Right cardiac atrium (tissue), 5 donors: ENCODE data around the gene CMC2. TPM values are rescaled to one million over a fixed set of nuclear protein-coding genes. Genes with fewer than 3 reads are reported as not detected.

Experiments used
- ATAC-seq, 2 donors: fragments of 200-7000 bp; cut with Tn5 transposase; one replicate each; pipeline versions ENCODE4 v1.8.0 to v1.9.1; 2020; ENCODE audit warnings: moderate library complexity in 2 of 2, mild to moderate bottlenecking in 1 of 2
- DNase-seq, 3 donors: peaks; one replicate each; pipeline ENCODE4 v3.0.0-alpha.2; 2020
- H3K27ac ChIP-seq: one replicate; pipeline ENCODE4 v1.5.1; 2013; ENCODE audit warnings: mild to moderate bottlenecking, low read length, control low read depth, moderate library complexity
- H3K27me3 ChIP-seq: one replicate; pipeline ENCODE4 v1.6.1; 2013; ENCODE audit not compliant: control insufficient read depth, insufficient read depth
- H3K4me1 ChIP-seq: one replicate; pipeline ENCODE4 v1.6.1; 2013; ENCODE audit warnings: low read length; ENCODE audit not compliant: control insufficient read depth, insufficient read depth
- H3K4me3 ChIP-seq: one replicate; pipeline ENCODE4 v1.5.1; 2013; ENCODE audit warnings: low read length, control low read depth
- H3K9me3 ChIP-seq: one replicate; pipeline ENCODE4 v1.6.1; 2013; ENCODE audit warnings: low read length; ENCODE audit not compliant: control insufficient read depth
- WGBS: extraction: QIAGEN DNeasy Blood & Tissue Kit; methylation state at CpG from one replicate; pipeline ENCODE4 v1.1.7; 2013; 5-methylcytosine and 5-hydroxymethylcytosine counted together
- intact Hi-C, 4 donors: fragments of 100-400 bp; cut with DNase I; formaldehyde crosslinking; loops; one replicate each; pipeline versions ENCODE4 v1.11.0 to v1.14.0; 2022 to 2023
- polyA plus RNA-seq: library from polyadenylated mRNA; stranded (reverse); fragments of 200-250 nt; gene quantifications from one replicate; pipeline ENCODE4 v1.2.3, GENCODE V29; 2013
- total RNA-seq, 4 donors: library from RNA; stranded (reverse); fragmentation: NEBNext Ultra II Directional; extraction: Animal tissue kit (Norgen Biotek cat#: 25700); gene quantifications; one replicate each; pipeline ENCODE4 v1.2.1, GENCODE V29; 2021
- donor health status: healthy with polysubstance abuse.
- donor health status: DM: no; HTN: yes; CAD: no.
- donor health status: DM: no; HTN: no; CAD: no.
- donor health status: DM: no; HTN: yes; CAD: no; lungs with severe emphysema.
- donor health status: DM: yes; HTN: yes; CAD: no.

The CMC2 gene
- total and polyA plus RNA-seq, 5 donors: 117 to 342 (median 126) TPM

DNA sequence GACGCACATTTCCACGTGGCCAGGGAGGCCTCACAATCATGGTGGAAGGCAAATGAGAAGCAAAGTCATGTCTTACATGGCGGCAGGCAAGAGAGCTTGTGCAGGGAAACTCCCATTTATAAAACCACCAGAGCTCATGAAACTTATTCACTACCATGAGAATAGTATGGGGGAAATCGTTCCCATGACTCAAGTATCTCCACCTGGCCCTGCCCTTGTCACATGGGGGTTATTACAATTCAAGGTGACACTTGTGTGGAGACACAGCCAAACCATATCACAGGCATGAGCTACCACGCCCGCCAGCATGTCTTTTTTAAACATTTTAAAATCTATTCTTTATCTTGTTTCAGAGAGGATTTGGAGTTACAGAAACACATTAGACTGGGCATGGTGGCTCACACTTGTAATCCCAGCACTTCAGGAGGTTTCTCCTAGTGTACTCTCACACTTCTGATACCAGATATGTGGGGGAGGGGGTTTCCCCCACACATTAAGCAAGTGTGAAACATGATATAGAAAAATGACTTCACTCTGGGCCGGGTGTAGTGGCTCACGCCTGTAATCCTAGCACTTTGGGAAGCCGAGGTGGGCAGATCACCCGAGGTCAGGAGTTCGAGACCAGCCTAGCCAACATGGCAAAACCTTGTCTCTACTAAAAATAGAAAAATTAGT, 23.4 kb upstream of the CMC2 start:
- WGBS: 84% methylated on average over 11 of the region's 11 CpGs
- no peak overlapping the region for H3K27ac ChIP-seq
- H3K4me1 ChIP-seq: no peaks in the 10 kb centered on the region
- H3K27me3 ChIP-seq: no peaks in the 10 kb centered on the region
- DNase-seq (no peak), ATAC-seq (no peak)
- no peaks in the 10 kb centered on the region for H3K9me3 ChIP-seq
- H3K4me3 ChIP-seq: no peak overlapping the region
- intact Hi-C loops: no loop called here

DNA sequence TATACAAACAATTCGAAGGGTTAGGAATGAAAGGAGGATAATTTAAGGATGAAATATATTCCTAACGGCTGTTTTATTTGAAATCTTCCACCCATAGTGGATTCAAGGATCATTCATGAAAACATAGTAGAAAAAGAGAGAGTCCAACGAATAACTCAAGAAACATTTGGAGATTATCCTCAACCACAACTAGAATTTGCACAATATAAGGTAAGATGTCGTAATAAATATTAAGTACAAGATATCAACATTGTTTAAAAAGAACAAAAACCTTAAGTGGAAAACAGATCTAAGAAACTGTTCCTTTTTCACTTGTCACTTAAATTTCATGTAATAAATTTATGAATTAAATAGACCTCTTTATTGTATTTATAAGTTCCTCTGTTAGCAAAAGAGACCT, 19.7 kb upstream of the CMC2 start:
- Histone ChIP-seq H3K27me3 (no peaks in the 10 kb centered on the region), H3K4me1 (no peaks in the 10 kb centered on the region), H3K27ac (no peak overlapping the region), H3K9me3 (no peaks in the 10 kb centered on the region), H3K4me3 (no peak overlapping the region)
- 95% methylated on average over 4 of the region's 4 CpGs for WGBS
- intact Hi-C loops: no loop called here
- ATAC-seq (no peak), DNase-seq (no peak)

DNA sequence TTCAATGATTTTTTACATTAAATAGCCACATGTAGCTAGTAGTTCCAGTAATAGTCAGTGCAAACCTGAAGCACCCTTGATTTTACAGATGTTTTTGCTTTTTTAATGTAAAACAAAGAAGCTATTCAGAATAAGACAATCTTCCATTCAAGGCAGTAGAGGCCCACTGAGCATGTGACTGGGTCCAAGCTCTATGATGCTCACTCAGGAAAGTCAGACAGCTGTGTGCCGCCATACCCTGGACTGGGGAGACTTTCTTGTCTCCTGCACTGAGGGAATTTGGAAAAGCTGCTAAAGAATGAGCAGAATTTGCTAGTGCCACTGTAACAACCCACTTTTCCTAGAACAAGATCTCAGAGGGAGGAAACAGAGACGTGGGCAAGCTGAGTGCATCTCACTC, 11.8 kb upstream of the CMC2 start:
- DNase-seq: no peak
- no peaks in the 10 kb centered on the region for H3K9me3 ChIP-seq
- no peak overlapping the region for H3K4me3 ChIP-seq
- H3K4me1 ChIP-seq: no peaks in the 10 kb centered on the region
- ATAC-seq: no peak
- H3K27ac ChIP-seq: no peak overlapping the region
- no peaks in the 10 kb centered on the region for H3K27me3 ChIP-seq
- 95% methylated on average over 2 of the region's 2 CpGs for WGBS
- intact Hi-C loops: no loop called here

DNA sequence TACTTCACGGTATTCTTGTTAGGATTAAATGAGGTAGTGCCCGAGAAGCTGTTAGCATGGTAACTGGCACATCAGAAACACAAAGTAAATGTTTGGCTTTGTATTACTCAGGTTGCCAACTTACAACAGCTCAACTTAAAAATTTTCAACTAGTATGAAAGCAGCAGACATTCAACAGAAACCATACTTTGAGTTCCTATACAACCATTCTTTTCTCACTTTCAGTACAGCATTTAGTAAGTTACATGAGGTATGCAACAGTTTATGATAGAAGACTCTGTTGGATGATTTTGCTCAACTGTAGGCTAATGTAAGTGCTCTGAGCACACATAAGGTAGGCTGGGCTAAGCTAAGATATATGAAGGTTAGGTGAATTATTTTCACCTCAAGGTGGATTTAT, 8.0 kb upstream of the CMC2 start:
- Histone ChIP-seq H3K4me3 (no peak overlapping the region), H3K4me1 (no peaks in the 10 kb centered on the region), H3K9me3 (no peaks in the 10 kb centered on the region), H3K27ac (no peak overlapping the region), H3K27me3 (no peaks in the 10 kb centered on the region)
- ATAC-seq (no peak), DNase-seq (no peak)
- 91% methylated on average over 2 of the region's 2 CpGs for WGBS
- intact Hi-C loops: no loop called here

DNA sequence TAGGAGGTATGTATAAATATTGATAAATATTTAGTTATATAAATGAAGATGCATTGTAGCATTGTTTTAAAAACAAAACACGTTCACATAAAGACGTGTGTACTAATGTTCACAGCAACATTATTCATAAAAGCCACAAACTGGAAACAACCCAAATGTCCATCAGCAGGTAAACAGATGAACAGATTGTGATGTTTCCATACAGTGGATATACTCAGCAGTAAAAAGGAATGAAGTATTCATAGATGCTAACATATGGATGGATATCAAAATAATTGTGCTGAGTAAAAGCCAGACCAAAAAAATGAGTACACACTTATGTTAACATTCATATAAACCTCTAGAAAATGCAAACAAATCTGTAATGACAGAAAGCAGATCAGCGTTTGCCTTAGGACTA, 6.3 kb upstream of the CMC2 start:
- Histone ChIP-seq H3K27me3 (no peaks in the 10 kb centered on the region), H3K4me3 (no peak overlapping the region), H3K9me3 (no peaks in the 10 kb centered on the region), H3K27ac (no peak overlapping the region), H3K4me1 (no peaks in the 10 kb centered on the region)
- ATAC-seq (no peak), DNase-seq (no peak)
- WGBS: 91% methylated on average over 3 of the region's 3 CpGs
- intact Hi-C loops: no loop called here

GRCh38 chr16:81008505-81008789, 1.8 kb upstream of the CMC2 start:
- H3K27ac ChIP-seq: no peak overlapping the region
- H3K4me1 ChIP-seq: peaks cover 6% of the 10 kb centered on the region
- intact Hi-C loops: no loop called here
- WGBS: 92% methylated on average over 12 of the region's 12 CpGs
- DNase-seq (peak in 2 of 3 donors; percentile 57 to 60), ATAC-seq (no peak)
- H3K9me3 ChIP-seq: no peaks in the 10 kb centered on the region
- H3K27me3 ChIP-seq: no peaks in the 10 kb centered on the region
- no peak overlapping the region for H3K4me3 ChIP-seq

DNA sequence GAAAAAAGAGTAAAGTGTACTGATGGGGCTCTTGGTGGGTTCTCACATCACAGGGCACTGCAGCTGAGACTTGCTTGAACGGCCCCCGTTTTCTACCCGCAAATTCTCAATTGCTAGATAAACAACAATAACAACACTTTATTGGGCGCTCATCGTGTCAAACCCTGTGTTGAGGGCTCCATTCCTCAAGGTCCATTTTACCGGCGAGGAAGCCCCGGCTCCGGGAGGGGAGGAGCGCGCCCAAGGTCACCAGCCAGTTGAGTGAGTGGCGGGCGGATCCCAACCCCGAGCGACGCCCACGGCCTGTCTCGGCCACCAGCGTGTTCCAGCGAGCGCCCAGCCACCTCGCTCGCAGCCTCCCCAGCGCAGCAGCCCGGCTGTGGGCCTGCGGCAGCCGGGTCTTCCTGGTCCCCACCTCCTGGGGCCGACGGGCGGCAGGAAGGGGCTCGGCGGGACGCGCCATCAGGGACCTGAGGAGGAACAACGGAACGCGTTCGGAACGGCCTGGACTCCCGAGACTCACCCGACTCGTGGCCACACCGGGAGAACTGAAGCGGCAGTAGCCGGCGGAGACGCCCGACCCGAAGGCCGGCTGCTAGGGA, 373 bp downstream of the CMC2 start:
- Histone ChIP-seq H3K27ac (peak overlapping the region; percentile 79), H3K4me1 (peaks cover 6% of the 10 kb centered on the region), H3K9me3 (no peaks in the 10 kb centered on the region), H3K27me3 (no peaks in the 10 kb centered on the region), H3K4me3 (peak overlapping the region; percentile 63)
- intact Hi-C loops: no loop called here
- ATAC-seq: peak; percentile 74 to 78
- under 1% methylated on average over 50 of the region's 50 CpGs for WGBS
- peak; percentile 81 to 92 (median 91) for DNase-seq

DNA sequence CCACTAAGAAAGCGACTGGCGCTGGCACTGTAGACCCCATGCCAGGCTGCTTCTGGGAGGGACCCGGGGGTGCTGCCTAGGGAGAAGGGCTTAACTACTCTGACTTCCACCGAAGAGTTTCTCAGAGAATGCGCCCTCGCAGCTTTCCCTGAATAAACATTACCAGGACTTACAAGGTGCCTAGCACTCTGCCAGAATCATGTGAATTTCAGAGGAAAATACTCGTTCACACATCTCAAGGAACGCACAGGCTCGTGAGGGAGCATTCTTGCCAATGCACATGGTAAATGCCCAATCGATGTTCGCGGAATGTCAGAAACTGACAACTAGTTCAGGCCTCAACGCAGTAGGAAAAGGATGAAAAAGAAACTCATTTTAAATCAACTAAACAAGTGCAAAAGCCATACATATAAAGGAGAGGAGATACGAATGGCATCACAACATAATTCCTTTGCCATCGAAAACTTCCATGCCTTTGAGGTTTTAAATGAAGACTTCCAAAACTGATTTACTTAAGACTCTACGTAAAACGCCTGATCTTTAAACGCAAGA, 999 bp downstream of the CMC2 start:
- intact Hi-C loops: no loop called here
- H3K27ac ChIP-seq: peak overlapping the region; percentile 61
- no peaks in the 10 kb centered on the region for H3K27me3 ChIP-seq
- peak overlapping the region; percentile 63 for H3K4me3 ChIP-seq
- WGBS: 19% methylated on average over 18 of the region's 18 CpGs
- H3K4me1 ChIP-seq: peaks cover 6% of the 10 kb centered on the region
- DNase-seq: peak in 2 of 3 donors; percentile 35 to 45
- ATAC-seq: no peak
- H3K9me3 ChIP-seq: no peaks in the 10 kb centered on the region

- WGBS: 45% methylated on average over 14 of the region's 14 CpGs
- peak in 1 of 3 donors; percentile 45 for DNase-seq
- no peaks in the 10 kb centered on the region for H3K9me3 ChIP-seq
- ATAC-seq: no peak
- intact Hi-C loops: no loop called here
- no peaks in the 10 kb centered on the region for H3K27me3 ChIP-seq
- H3K4me1 ChIP-seq: peaks cover 6% of the 10 kb centered on the region
- H3K27ac ChIP-seq: no peak overlapping the region
- H3K4me3 ChIP-seq: peak overlapping the region; percentile 39
Measured at GRCh38 chr16:81004646-81005353, 1.9 kb downstream of the CMC2 start.

GRCh38 chr16:81003610-81004460, 2.9 kb downstream of the CMC2 start:
- H3K4me3 ChIP-seq: peak overlapping the region; percentile 39

More at GRCh38 chr16:81003610-81004460, 2.9 kb downstream of the CMC2 start:
- H3K9me3 ChIP-seq: no peaks in the 10 kb centered on the region
- intact Hi-C loops: no loop called here
- peak overlapping the region; percentile 44 for H3K27ac ChIP-seq
- peaks cover 6% of the 10 kb centered on the region for H3K4me1 ChIP-seq
- no peaks in the 10 kb centered on the region for H3K27me3 ChIP-seq
- DNase-seq: no peak
- no peak for ATAC-seq
- WGBS: 54% methylated on average over 11 of the region's 11 CpGs
